ENCODE results near the gene OSTF1. TPM values are rescaled to one million over a fixed set of nuclear protein-coding genes. Genes with fewer than 3 reads are reported as not detected.

The OSTF1 gene
- total and polyA plus RNA-seq, 10 of the 15 experiments (the other 5 are each of a cell fraction or from before 2014, with no cell fraction given), result 36.2 to 82.4 (median 46.9) TPM

GRCh38 chr9:75063556-75064305 is 24.6 kb upstream of the OSTF1 start (continued):
- TF ChIP-seq ATF7 (IDR thresholded peaks at IDR 0.05; ENCODE audit: low read depth), result no peak
- TF ChIP-seq RCOR1 (conservative IDR thresholded peaks at IDR 0.05; ENCODE audit: low read depth, low read length), result no peak
- no peak for TF ChIP-seq SIX5 (IDR thresholded peaks at IDR 0.05; ENCODE audit: low read depth, low read length, severe bottlenecking)
- TF ChIP-seq, protein P1, sequence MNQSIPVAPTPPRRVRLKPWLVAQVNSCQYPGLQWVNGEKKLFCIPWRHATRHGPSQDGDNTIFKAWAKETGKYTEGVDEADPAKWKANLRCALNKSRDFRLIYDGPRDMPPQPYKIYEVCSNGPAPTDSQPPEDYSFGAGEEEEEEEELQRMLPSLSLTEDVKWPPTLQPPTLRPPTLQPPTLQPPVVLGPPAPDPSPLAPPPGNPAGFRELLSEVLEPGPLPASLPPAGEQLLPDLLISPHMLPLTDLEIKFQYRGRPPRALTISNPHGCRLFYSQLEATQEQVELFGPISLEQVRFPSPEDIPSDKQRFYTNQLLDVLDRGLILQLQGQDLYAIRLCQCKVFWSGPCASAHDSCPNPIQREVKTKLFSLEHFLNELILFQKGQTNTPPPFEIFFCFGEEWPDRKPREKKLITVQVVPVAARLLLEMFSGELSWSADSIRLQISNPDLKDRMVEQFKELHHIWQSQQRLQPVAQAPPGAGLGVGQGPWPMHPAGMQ (IDR thresholded peaks at IDR 0.05; ENCODE audit: borderline replicate concordance), result no peak
- TF ChIP-seq WRNIP1 (IDR thresholded peaks at IDR 0.05; ENCODE audit: borderline replicate concordance, low read depth, low read length), result no peak
- no peak for TF ChIP-seq EZH2 (IDR thresholded peaks at IDR 0.05; ENCODE audit: borderline replicate concordance, control insufficient read depth, low read depth, low read length)
- no peak for TF ChIP-seq CREB1 (IDR thresholded peaks at IDR 0.05; ENCODE audit: low read depth)
- no peak for TF ChIP-seq ZZZ3 (IDR thresholded peaks at IDR 0.05; ENCODE audit: control insufficient read depth, insufficient read length, low read depth)

DNA sequence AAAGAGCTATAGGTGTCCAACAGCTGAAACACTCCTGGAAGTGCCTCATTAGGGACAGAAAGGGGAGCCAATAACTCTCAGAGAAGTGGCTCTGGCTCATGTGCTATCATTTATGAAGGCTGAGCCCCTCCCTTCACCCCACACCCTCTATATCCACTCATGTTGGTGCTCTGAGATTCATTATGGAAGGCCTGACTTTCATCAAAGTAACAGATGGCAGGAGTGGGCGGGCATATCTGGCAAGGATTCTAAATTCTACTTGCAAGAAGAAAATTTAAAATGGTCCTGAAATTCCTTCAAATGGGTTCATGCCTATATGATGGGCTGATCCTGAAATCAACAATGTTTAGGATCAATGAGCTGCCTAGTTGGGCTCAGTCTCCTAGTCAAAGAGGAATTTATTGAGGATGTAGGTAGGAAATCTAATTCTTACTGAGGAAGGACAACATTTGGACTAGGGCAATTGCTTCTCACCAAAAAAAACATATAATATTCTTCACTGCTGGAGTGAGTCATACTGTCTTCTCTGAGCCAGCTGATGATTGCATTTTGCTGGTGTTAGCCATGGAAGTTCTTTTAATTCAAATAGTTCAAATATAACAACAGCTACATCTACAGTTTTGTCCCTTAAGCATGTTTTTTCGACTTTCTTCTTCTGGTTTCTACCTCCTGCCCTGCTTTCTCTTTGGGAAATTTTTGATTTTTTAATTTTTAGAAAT is 23.8 kb upstream of the OSTF1 start:
- ChIA-PET CTCF (interaction anchor here (0.9 to 1.8 kb wide), 7 partner anchors 12 to 291 kb away, joined by 3 to 6 read pairs (median 4); partner anchors contain the start of gene CARNMT1), RAD21 (ENCODE audit: unreplicated experiment) (interaction anchor here (1.1 kb wide), 1 partner anchor 9 kb away, joined by 4 read pairs; no protein-coding TSS in a partner anchor), SMC1A (ENCODE audit: uncharacterized antibody, unreplicated experiment) (interaction anchor here (1.0 to 1.9 kb wide), 4 partner anchors 11 to 62 kb away, joined by 3 to 6 read pairs (median 4); no protein-coding TSS in a partner anchor), POLR2A (interaction anchor here (0.9 kb wide), 1 partner anchor 17 kb away, joined by 3 read pairs; no protein-coding TSS in a partner anchor)
- Histone ChIP-seq H4K20me1 (ENCODE audit: control insufficient read depth, insufficient read depth) (no peaks in the 10 kb centered on the region), H3K4me1 (ENCODE audit: control insufficient read depth, insufficient read depth, low read length) (no peaks in the 10 kb centered on the region), H2AFZ (ENCODE audit: control insufficient read depth, low read depth, low read length) (no peak overlapping the region), H3K27ac (ENCODE audit: control insufficient read depth, insufficient read depth) (no peak overlapping the region), H3K9me3 (replicated peaks; ENCODE audit: control insufficient read depth, insufficient read depth, low read length) (no peaks in the 10 kb centered on the region), H3K9ac (ENCODE audit: control insufficient read depth, insufficient read depth, low read length) (no peak overlapping the region), H3K4me2 (ENCODE audit: control insufficient read depth, insufficient read depth) (no peak overlapping the region), H3K4me3 (no peak overlapping the region), H3K36me3 (ENCODE audit: control insufficient read depth in 2 of 2, insufficient read depth in 2 of 2, low read length in 1 of 2) (no peaks in the 10 kb centered on the region), H3K79me2 (ENCODE audit: control insufficient read depth, insufficient read depth, low read length) (no peaks in the 10 kb centered on the region), H3K27me3 (replicated peaks in 1 of 2; ENCODE audit: control insufficient read depth in 2 of 2, insufficient read depth in 2 of 2, low read length in 1 of 2) (no peaks in the 10 kb centered on the region)
- FAIRE-seq, result no peak
- in situ Hi-C loops (cut with MboI), result no loop called here
- DNase-seq (ENCODE audit: low read depth, low spot score), result no peak
- WGBS (ENCODE audit: insufficient coverage, insufficient replicate concordance, low lambda C conversion rate, missing lambda C conversion rate), result 93% methylated on average over 2 of the region's 2 CpGs
- BruUV-seq (replicated peaks), result no TSS peak
- intact Hi-C loops (cut with micrococcal nuclease; ENCODE audit: unreplicated experiment), result no loop called here
- ATAC-seq, result no peak
- no peak for TF ChIP-seq EP300 (IDR thresholded peaks at IDR 0.05; ENCODE audit: borderline replicate concordance in 1 of 2, control insufficient read depth in 1 of 2, low read depth in 2 of 2, low read length in 2 of 2)
- TF ChIP-seq BACH1 (IDR thresholded peaks at IDR 0.05; ENCODE audit: borderline replicate concordance), result no peak
- no peak for TF ChIP-seq TARDBP (IDR thresholded peaks at IDR 0.05; ENCODE audit: borderline replicate concordance)
- TF ChIP-seq, protein P2, sequence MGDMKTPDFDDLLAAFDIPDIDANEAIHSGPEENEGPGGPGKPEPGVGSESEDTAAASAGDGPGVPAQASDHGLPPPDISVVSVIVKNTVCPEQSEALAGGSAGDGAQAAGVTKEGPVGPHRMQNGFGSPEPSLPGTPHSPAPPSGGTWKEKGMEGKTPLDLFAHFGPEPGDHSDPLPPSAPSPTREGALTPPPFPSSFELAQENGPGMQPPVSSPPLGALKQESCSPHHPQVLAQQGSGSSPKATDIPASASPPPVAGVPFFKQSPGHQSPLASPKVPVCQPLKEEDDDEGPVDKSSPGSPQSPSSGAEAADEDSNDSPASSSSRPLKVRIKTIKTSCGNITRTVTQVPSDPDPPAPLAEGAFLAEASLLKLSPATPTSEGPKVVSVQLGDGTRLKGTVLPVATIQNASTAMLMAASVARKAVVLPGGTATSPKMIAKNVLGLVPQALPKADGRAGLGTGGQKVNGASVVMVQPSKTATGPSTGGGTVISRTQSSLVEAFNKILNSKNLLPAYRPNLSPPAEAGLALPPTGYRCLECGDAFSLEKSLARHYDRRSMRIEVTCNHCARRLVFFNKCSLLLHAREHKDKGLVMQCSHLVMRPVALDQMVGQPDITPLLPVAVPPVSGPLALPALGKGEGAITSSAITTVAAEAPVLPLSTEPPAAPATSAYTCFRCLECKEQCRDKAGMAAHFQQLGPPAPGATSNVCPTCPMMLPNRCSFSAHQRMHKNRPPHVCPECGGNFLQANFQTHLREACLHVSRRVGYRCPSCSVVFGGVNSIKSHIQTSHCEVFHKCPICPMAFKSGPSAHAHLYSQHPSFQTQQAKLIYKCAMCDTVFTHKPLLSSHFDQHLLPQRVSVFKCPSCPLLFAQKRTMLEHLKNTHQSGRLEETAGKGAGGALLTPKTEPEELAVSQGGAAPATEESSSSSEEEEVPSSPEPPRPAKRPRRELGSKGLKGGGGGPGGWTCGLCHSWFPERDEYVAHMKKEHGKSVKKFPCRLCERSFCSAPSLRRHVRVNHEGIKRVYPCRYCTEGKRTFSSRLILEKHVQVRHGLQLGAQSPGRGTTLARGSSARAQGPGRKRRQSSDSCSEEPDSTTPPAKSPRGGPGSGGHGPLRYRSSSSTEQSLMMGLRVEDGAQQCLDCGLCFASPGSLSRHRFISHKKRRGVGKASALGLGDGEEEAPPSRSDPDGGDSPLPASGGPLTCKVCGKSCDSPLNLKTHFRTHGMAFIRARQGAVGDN (IDR thresholded peaks at IDR 0.05), result no peak
- TF ChIP-seq, protein P3, sequence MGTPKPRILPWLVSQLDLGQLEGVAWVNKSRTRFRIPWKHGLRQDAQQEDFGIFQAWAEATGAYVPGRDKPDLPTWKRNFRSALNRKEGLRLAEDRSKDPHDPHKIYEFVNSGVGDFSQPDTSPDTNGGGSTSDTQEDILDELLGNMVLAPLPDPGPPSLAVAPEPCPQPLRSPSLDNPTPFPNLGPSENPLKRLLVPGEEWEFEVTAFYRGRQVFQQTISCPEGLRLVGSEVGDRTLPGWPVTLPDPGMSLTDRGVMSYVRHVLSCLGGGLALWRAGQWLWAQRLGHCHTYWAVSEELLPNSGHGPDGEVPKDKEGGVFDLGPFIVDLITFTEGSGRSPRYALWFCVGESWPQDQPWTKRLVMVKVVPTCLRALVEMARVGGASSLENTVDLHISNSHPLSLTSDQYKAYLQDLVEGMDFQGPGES (IDR thresholded peaks at IDR 0.05), result no peak
- TF ChIP-seq RBBP5 (conservative IDR thresholded peaks at IDR 0.05), result no peak
- TF ChIP-seq POLR2A (IDR thresholded peaks at IDR 0.05; ENCODE audit: low read depth, low read length), result no peak

All from GM12878 (cell line).